ENCODE data around the gene BRSK1. TPM values are rescaled to one million over a fixed set of nuclear protein-coding genes. Genes with fewer than 3 reads are reported as not detected.

Gene BRSK1
- total and polyA plus RNA-seq, 2 of the 8 experiments (the other 6 are each of a cell fraction or from before 2014, with no cell fraction given), result 27.6 to 32.7 TPM

DNA sequence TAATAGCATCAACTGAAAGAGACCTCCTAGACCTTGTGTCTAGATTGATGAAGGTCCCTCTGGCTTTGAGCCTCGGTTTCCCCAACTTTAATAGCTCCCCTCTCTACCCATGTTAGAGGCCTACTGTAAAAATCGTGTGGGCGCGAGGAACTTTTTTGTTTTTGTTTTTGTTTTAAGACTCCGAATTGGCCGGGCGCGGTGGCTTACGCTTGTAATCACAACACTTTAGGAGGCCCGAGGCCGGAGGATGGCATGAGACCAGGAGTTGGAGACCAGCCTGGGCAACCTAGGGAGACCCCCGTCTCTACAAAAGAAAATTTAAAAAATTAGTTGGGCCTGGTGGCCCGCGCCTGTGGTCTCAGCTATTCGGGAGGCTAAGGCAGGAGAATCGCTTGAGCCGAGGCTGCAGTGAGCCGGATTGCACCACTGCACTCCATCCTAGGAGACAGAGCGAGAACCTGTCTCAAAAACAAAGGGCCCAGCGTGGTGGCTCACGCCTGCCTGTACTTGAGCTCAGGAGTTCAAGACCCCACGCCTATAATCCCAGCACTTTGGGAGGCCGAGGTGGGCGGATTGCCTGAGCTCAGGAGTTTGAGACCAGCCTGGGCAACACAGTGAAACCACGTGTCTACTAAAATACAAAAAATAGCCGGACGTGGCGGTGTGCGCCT is 24.1 kb upstream of the BRSK1 start:
- WGBS, 2 experiments (ENCODE audit: extremely low coverage in 1 of 2, insufficient coverage in 1 of 2, insufficient read length in 1 of 2, insufficient replicate concordance in 2 of 2, low coverage in 1 of 2, low lambda C conversion rate in 2 of 2, missing lambda C conversion rate in 1 of 2), result 49% methylated on average over 29 of the region's 29 CpGs; no CpG with 5 or more reads in 1 of the 2 experiments
- ChIA-PET CTCF (ENCODE audit: partially characterized antibody) (interaction anchor here (0.6 to 2.3 kb wide), 17 partner anchors 9 to 1159 kb away, joined by 3 to 8 read pairs (median 3); partner anchors contain the start of gene OSCAR), POLR2A (ENCODE audit: partially characterized antibody) (interaction anchor here (0.6 to 4.4 kb wide), 36 partner anchors 12 to 1085 kb away, joined by 3 to 28 read pairs (median 4); partner anchors contain the start of genes BRSK1, EPN1, FIZ1 and HSPBP1)

More for the DNA sequence above, 24.1 kb upstream of the BRSK1 start:
- peak overlapping the region; percentile 78 for H3K18ac ChIP-seq (ENCODE audit: extremely low read depth, low read length)
- peaks cover 13% of the 10 kb centered on the region; the same call in 1 of the 2 replicates for H3K23me2 ChIP-seq (ENCODE audit: low read depth, low read length)
- peak overlapping the region in 3 of 4 experiments; percentile 65 to 82 (median 66); a peak in 6 of 7 replicates for H3K9ac ChIP-seq (replicated peaks in 1 of 4; ENCODE audit: extremely low read depth in 1 of 4, low read depth in 3 of 4, low read length in 3 of 4)
- no peak overlapping the region for H4K91ac ChIP-seq (replicated peaks; ENCODE audit: insufficient read length, low read length)
- H3K79me1 ChIP-seq (ENCODE audit: low read depth, low read length), result peaks cover 19% of the 10 kb centered on the region
- no peak overlapping the region for H2BK15ac ChIP-seq (ENCODE audit: low read length)
- H2BK120ac ChIP-seq (replicated peaks; ENCODE audit: low read depth, low read length), result no peak overlapping the region
- H2AK5ac ChIP-seq (ENCODE audit: low read depth, low read length), result no peak overlapping the region
- H4K5ac ChIP-seq (ENCODE audit: insufficient read length, low read depth, low read length), result peak overlapping the region; percentile 20
- no peak overlapping the region for H2AFZ ChIP-seq (ENCODE audit: low read length)
- no peak overlapping the region for H3K23ac ChIP-seq (ENCODE audit: insufficient read length)
- FAIRE-seq (no peak), DNase-seq (ENCODE audit: low read depth in 1 of 2, low spot score in 2 of 2) (no peak)
- no peaks in the 10 kb centered on the region for H3K27me3 ChIP-seq (replicated peaks in 1 of 4; ENCODE audit: control insufficient read depth in 3 of 4, extremely low read depth in 1 of 4, insufficient read depth in 3 of 4, low read length in 3 of 4)
- H3K4me1 ChIP-seq (replicated peaks in 1 of 4; ENCODE audit: control insufficient read depth in 3 of 4, insufficient read depth in 4 of 4, low read length in 3 of 4), result peaks cover 0 to 14% (median 11%) of the 10 kb centered on the region in 4 experiments; a peak in 5 of 7 replicates
- no peak overlapping the region for H3K4ac ChIP-seq (replicated peaks; ENCODE audit: insufficient read length, low read depth, low read length)
- peak overlapping the region; percentile 71 to 84 for H3K4me2 ChIP-seq (ENCODE audit: insufficient read depth in 1 of 2, low read depth in 2 of 2, low read length in 2 of 2)
- H3K14ac ChIP-seq (ENCODE audit: insufficient read length), result no peak overlapping the region
- peak overlapping the region; percentile 17; the same call in 1 of the 2 replicates for H2BK12ac ChIP-seq (ENCODE audit: low read depth, low read length)
- H2BK5ac ChIP-seq (ENCODE audit: low read depth, low read length), result peak overlapping the region; percentile 75; the same call in 1 of the 2 replicates
- H3K27ac ChIP-seq (ENCODE audit: low read depth, low read length), result peak overlapping the region; percentile 65; the same call in 1 of the 2 replicates
- peaks cover 9 to 39% of the 10 kb centered on the region in 2 experiments for H3K79me2 ChIP-seq (ENCODE audit: control insufficient read depth in 1 of 2, insufficient read depth in 2 of 2, low read length in 2 of 2)
- H3K9me3 ChIP-seq (ENCODE audit: insufficient read depth in 2 of 2, low read depth in 1 of 2, low read length in 1 of 2), result no peaks in the 10 kb centered on the region; a peak in 1 of 4 replicates
- H4K8ac ChIP-seq (ENCODE audit: extremely low read depth, insufficient read depth, low read length), result peak overlapping the region; percentile 4; the same call in 1 of the 2 replicates
- no peaks in the 10 kb centered on the region for H3K36me3 ChIP-seq (ENCODE audit: control insufficient read depth in 2 of 4, insufficient read depth in 4 of 4, low read length in 3 of 4)
- no peak overlapping the region for H3K56ac ChIP-seq (replicated peaks; ENCODE audit: insufficient read length, low read depth, low read length)
- H4K20me1 ChIP-seq (replicated peaks in 1 of 2; ENCODE audit: control insufficient read depth in 1 of 2, insufficient read depth in 2 of 2, low read length in 2 of 2), result peaks cover 21 to 22% of the 10 kb centered on the region in 2 experiments
- peak overlapping the region; percentile 79 to 89 (median 82) for H3K4me3 ChIP-seq (ENCODE audit: extremely low read depth in 1 of 4, insufficient read depth in 2 of 4, low read depth in 3 of 4, low read length in 4 of 4)
- TF ChIP-seq, protein P1, sequence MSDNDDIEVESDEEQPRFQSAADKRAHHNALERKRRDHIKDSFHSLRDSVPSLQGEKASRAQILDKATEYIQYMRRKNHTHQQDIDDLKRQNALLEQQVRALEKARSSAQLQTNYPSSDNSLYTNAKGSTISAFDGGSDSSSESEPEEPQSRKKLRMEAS (IDR thresholded peaks at IDR 0.05), result no peak
- TF ChIP-seq HDAC6 (IDR thresholded peaks at IDR 0.05; ENCODE audit: low read depth, low read length) (no peak), GTF2F1 (IDR thresholded peaks at IDR 0.05; ENCODE audit: borderline replicate concordance, low read depth, low read length) (no peak), BACH1 (IDR thresholded peaks at IDR 0.05; ENCODE audit: low read length) (no peak), SP1 (IDR thresholded peaks at IDR 0.05; ENCODE audit: low read depth, low read length) (no peak), TAF1 (IDR thresholded peaks at IDR 0.05; ENCODE audit: low read depth, low read length) (no peak)
- H2BK20ac ChIP-seq (ENCODE audit: low read length), result no peak overlapping the region
